ENCODE data around the gene CROCC2.

CROCC2 gene

DNA sequence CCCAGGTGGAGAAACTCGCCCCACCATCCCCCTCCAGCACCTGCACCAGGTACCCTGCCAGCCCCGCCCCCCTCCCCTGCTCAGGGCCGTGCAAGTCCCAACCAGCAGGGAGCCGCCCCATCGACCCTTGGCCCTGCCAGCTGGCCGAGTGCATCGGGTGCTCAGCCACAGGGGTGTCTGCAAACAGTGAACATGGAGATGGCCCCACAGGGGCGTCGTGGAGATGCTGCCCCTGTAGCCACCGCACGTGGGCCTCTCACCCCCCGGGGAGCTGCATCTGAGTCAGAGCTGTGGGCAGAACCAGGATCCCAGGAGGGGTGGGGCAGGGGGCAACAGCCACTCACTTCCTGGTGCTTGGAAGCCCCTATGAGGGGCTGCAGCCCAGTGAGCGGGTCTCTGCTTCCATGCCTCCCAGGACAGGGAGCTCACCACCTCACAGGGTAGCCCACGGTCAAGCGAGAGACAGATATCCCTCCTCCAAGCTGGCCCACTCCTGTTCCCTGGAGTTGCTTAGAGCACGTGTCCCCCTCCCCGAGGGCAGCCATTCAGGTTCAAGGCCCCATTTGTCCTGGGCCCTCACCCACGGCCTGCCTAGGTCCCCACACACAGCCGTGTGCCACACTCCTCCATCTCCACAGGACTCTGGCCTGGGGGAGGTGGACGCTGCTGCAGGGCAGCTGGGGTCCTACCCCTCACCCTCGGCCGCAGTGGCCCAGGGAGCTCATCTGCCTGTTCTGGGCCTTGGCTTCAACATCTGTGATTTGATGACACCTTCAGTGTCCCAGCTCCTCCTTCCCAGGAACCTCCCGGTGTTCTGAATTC lies 9.1 kb upstream of the CROCC2 start:
- DNase-seq (ENCODE audit: low read depth in 2 of 2), result no peak
- TF ChIP-seq, protein P1, sequence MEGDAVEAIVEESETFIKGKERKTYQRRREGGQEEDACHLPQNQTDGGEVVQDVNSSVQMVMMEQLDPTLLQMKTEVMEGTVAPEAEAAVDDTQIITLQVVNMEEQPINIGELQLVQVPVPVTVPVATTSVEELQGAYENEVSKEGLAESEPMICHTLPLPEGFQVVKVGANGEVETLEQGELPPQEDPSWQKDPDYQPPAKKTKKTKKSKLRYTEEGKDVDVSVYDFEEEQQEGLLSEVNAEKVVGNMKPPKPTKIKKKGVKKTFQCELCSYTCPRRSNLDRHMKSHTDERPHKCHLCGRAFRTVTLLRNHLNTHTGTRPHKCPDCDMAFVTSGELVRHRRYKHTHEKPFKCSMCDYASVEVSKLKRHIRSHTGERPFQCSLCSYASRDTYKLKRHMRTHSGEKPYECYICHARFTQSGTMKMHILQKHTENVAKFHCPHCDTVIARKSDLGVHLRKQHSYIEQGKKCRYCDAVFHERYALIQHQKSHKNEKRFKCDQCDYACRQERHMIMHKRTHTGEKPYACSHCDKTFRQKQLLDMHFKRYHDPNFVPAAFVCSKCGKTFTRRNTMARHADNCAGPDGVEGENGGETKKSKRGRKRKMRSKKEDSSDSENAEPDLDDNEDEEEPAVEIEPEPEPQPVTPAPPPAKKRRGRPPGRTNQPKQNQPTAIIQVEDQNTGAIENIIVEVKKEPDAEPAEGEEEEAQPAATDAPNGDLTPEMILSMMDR (IDR thresholded peaks at IDR 0.05; ENCODE audit: low read depth, low read length), result no peak
- H3K4me3 ChIP-seq (replicated peaks in 1 of 2; ENCODE audit: low read depth in 2 of 2, low read length in 2 of 2), result no peak overlapping the region

DNA sequence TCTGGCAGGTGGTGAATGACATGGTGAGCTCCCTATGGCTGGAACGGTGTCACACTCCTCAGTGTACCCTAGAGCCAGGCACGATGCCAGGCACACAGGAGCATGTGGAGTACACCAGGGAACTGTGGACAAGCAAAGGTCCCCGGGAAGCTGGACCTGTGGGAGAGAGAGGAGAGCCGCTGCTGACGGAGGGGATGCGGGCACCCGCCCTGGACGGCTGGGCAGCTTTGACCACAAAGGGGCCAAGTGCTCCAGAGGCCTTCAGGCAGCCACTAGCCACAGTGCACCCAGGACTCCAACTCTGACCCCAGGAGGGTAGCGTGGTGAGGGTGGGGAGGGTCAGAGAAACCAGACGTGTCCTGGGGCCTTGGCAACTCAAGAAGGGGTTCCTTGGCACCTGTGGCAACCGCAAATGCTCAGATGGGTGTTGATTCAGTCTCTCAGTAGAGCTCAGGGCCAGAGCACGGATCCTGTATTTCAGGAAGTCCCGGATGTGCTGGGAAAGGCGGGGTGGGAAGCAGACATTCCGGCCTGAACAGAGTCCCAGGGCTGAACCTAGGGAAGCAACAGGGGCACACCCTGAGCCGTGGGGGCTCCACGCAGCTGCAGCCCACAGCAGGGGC lies 7.9 kb upstream of the CROCC2 start:
- no peak overlapping the region for H3K4me3 ChIP-seq (replicated peaks in 1 of 2; ENCODE audit: low read depth in 2 of 2, low read length in 2 of 2)
- TF ChIP-seq, protein P1 (IDR thresholded peaks at IDR 0.05; ENCODE audit: low read depth, low read length), result no peak
- DNase-seq (ENCODE audit: low read depth in 2 of 2), result no peak

DNA sequence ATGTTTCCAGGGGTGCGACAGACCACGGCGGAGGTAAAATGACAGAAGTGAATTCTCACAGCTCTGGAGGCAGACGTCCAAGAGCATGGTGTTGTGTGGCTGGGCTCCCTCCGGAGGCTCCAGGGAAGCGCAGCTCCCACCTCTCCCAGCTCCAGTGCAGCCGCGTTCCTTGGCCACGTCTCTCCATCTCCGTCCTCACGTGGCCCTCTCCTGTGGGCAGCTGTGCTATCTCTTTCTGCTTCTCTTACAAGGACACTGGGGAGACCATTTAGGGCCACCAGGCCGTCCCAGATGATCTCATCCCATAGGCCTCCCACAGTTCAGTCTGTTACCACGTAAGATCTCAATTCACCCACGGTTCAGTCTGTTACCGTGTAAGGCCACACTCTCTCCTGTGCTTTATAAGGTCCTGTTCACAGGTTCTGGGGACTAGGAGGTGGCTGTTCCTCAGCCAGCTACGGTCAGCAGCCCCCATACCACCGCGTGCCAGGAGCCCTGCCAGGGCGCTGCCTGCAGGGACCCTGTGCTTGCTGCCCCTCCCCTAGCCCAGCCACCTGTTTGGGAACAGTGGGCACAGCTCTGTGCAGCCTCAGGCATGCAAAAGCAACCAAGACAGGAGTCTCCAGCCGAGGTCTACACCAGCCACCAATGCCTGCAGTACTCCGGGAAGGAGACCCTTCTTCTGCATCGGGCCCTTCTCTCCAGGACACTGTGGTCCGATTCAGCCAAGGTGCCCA lies 7.2 kb upstream of the CROCC2 start:
- TF ChIP-seq, protein P1 (IDR thresholded peaks at IDR 0.05; ENCODE audit: low read depth, low read length), result no peak
- no peak for DNase-seq (ENCODE audit: low read depth in 2 of 2)
- H3K4me3 ChIP-seq (replicated peaks in 1 of 2; ENCODE audit: low read depth in 2 of 2, low read length in 2 of 2), result no peak overlapping the region

DNA sequence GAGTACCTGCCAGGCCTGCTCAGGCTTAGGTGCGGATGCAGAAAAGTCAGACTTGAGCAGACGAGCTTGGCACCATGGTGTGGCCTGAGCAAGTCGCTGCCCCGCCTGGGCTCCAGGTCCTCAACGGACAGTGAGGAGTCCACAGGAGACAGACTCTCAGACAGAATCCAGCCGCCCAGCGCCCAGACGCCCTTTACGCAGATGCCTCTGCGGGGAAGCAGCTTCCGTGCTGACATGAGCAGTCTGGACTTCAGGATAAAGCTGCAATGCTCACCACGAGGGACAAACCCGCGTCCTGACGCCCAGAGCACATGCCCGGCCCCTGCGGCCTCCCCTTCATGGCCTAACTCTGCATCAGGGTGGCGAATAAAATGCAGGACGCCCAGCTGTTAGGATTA lies 6.7 kb upstream of the CROCC2 start:
- DNase-seq (ENCODE audit: low read depth in 2 of 2), result no peak
- no peak overlapping the region for H3K4me3 ChIP-seq (replicated peaks in 1 of 2; ENCODE audit: low read depth in 2 of 2, low read length in 2 of 2)

DNA sequence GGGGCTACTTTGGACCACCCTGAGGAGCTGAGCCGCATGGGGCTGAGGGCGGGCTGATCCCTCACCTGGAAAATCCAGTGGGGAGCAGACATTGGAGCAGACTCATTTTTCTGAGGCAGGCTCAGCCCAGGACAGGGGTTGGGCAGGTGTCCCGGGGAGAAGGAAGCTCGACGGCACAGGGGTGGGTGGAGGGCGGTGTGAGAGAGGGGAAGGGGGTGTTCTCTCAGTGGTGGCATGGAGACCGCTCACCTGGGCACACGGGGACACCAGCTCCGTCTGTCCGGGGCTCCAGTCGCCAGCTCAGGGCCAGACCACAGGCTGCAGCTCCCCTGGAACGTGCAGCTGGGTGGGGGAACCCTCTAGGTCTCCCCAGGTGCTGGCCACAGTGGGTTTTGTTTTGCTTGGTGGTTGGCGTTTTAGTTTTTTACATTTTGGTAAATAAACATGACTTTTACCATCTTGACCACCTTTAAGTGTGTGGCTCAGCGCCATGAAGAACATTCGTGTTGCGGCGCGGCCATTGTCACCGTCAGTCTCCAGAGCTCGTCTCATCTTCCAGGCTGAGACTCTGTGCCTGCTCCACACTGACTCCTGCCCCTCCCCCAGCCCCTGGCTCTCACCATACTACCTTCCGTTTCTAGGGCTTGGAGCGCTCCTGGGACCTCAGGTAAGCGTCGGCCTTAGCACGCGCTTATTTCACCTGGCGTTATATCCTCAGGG lies 5.8 kb upstream of the CROCC2 start:
- no peak for DNase-seq (ENCODE audit: low read depth in 2 of 2)
- TF ChIP-seq, protein P1 (IDR thresholded peaks at IDR 0.05; ENCODE audit: low read depth, low read length), result no peak
- no peak overlapping the region for H3K4me3 ChIP-seq (replicated peaks in 1 of 2; ENCODE audit: low read depth in 2 of 2, low read length in 2 of 2)

More for the DNA sequence above, 6.7 kb upstream of the CROCC2 start:
- TF ChIP-seq, protein P1 (IDR thresholded peaks at IDR 0.05; ENCODE audit: low read depth, low read length), result no peak

DNA sequence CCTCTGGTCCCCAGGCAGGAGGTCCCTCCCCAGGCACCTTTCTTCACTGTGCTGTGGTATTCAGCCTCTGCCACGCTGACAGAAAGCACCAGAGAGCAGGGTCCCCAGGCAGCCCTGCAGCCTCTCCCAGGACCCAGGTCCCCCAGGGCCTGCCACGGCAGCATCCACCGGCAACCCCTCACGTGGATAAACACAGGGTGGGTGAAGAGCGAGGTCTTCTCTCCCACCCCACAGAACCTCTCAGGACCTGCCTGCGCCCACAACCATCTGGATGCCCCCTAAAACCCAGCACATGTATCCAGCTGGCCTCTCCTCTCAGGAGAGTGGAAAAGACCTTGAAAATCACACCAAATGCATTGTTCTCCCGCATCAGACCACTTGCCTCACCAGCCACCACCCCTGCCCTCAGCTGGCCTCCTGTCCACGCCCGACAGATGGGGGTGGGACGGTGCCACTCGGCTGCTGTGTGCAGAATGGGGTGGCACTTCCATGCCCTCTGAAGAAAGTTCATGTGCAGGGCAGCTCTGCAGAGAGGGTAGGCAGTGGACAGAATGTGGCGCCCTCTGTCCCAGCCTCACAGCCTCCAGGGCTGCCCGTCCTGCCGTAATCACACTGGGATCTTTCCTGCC lies 4.0 kb upstream of the CROCC2 start:
- TF ChIP-seq, protein P1 (IDR thresholded peaks at IDR 0.05; ENCODE audit: low read depth, low read length), result no peak
- H3K4me3 ChIP-seq (replicated peaks in 1 of 2; ENCODE audit: low read depth in 2 of 2, low read length in 2 of 2), result no peak overlapping the region
- no peak for DNase-seq (ENCODE audit: low read depth in 2 of 2)

Measured in cardiac fibroblast (primary cell).